ENCODE results near the gene NPAT.
"Not testable (repeated sequence)": the region's sequence is repeated elsewhere in the genome, so short reads cannot be mapped to it uniquely, and the experiment has no call there.

Gene NPAT

DNA sequence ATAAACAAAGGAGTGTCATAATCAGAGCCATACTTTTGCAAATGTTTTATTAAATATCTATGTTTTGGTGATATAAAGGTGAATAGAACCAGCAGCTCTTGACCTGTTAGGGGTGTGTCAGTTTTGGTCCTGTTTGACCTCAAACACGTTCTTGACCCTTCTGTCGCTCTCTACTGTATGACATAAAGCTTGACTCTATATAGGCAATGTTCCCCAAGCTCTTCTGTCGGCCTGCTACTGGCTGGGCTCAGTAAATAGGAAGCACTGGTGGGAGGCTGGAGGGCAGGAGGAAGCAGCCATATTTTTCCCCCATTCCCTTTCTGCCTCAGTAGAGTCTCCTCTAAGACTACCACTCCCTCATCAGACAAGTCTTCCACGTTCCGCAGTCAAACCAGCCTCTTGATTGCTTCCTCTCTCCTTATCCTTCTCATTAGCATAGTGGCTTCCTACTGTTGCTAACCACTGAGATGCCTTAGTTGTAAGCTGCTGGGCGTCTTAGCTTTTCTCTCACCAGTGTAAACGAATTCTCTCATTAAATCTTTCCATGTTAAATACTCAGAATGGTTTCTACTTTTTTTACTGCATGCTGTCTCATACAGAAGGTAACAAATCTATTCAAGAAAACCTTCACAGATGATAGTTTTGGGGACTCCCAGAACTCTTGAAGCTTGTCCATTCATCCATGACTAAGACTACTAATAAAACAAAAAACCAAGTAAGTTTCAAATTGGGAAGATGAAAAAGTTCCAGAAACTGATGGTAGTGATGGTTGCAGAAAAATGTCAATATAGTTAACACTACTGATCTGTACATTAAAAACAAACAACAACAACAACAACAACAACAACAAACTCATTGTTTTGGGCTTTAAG lies 3.3 kb downstream of the NPAT start:
- DNase-seq (ENCODE audit: low spot score) = no peak

GRCh38 chr11:108218455-108218854 lies 4.0 kb downstream of the NPAT start:
- no peak for DNase-seq (ENCODE audit: low spot score)

GRCh38 chr11:108216988-108217387 lies 5.5 kb downstream of the NPAT start:
- no peak for DNase-seq (ENCODE audit: low spot score)

DNA sequence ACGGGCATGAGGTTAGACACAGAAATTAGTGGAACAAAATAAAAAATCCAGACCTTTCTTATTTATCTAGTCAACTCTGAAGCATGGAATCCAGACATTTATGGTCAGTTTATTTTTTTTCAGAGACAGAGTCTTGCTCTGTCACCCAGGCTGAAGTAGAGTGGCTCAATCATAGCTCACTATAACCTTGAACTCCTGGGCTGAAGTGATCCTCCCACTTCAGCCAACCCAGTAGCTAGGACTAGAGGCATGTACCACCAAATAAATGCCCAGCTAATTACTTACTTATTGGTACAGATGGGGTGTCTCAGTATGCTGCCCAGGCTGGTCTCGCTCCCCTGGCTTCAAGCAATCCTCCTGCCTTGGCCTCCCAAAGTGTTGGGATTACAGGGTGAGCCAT lies 8.7 kb downstream of the NPAT start:
- DNase-seq (ENCODE audit: low spot score) = no peak

DNA sequence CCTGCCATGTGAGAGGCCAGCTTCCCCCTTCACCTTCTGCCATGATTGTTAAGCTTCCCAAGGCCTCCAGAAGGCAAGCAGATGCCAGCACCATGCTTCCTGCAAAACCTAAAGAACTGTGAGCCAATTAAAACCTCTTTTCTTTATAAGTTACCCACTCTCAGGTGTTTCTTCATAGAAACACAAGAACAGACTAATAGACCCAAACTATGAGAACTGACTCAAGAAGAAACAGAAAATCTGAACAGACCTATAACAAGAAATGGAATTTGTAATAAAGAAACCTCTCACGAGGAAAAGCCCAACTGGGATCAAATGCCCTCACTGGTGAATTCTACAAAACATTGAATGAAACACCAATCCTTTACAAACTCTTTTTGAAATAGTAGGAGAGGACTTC lies 12.0 kb downstream of the NPAT start:
- DNase-seq (ENCODE audit: low spot score) = no peak

GRCh38 chr11:108207683-108208060 lies 14.8 kb downstream of the NPAT start:
- no peak for DNase-seq (ENCODE audit: low spot score)

DNA sequence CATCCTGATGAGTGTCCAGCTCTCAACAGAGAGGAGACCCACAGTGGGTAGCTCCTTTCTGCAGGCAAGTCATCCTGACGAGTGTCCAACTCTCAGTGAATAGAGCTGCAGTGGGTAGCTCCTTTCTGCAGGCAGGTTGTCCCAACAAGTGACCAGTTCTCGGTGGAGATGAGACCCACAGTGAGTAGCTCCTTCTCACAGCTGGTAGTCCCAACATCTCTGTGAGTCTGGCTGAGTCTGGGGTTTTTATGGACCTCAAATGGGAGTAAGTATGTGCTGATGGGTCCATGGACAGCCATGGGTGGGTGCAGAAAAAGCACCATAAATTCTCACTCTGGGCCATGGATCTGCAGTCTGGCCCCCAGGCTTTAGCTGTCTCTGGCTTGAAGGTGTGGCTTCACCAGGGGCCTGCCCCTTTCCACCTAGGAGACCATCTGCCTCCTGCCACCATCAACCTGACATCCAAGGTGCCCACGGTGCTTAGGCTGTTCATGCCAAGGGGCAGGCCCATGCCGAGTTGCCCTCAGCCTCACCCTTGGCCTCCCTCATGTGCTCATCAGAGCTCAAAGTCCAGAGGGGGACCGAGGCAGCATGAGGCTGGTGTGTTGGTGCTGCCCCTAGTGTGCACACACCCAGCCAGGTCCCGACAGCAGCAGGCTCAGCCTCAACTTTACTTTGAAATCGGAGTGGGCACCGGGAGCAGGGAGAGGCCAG lies 15.3 kb downstream of the NPAT start:
- no peak for DNase-seq (ENCODE audit: low spot score)

GRCh38 chr11:108206171-108206570 lies 16.3 kb downstream of the NPAT start:
- no peak for DNase-seq (ENCODE audit: low spot score)

GRCh38 chr11:108204929-108205499 lies 17.4 kb downstream of the NPAT start:
- peak; percentile 60 for DNase-seq (ENCODE audit: low spot score)

- DNase-seq (ENCODE audit: low spot score) = no peak
Observed at GRCh38 chr11:108204376-108204775, 18.1 kb downstream of the NPAT start.

- no peak for DNase-seq (ENCODE audit: low spot score)
Observed at GRCh38 chr11:108203075-108203474, 19.4 kb downstream of the NPAT start.

DNA sequence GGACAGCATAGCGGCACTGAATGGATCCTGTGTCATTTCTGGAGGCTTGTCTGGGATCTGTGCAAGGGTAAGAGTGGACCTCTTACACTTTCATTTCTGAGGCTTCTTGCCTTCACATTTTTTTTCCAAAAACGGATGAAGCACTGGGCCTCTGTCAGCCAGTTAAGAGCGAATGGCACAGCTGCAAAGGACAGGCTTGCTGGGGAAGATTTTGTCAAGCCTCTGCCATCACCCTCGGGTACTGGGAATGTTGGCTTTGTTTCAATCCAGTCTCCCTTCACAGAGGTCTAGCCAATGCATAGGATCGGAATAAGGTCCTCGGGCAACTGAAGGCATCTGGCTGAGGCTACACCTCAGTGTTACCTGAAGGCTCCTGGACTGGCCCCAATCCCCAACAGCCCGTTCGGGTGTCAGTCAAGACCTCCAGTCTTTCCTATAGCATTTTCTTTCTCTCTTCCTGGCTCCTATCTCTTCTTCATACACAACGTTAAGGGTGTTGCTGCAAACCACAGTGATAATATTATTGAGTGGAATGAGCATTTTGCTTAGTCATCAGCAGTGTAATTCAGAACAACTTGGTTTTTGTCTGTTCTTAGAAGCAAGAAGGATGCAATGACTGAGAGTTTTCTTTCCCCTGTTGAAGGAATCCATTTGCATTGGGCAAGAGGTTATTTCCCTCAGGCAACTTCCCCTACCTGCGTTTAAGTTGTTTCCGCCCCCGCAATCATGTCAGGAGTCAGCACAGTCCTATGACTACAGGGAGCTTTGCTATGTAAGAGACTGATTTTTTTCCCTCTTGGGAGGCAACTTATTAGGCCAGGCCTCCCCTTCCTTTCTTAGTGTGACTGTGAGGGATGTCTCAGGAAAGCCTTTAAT lies 22.8 kb downstream of the NPAT start:
- DNase-seq (ENCODE audit: low spot score) = peak; percentile 70

DNA sequence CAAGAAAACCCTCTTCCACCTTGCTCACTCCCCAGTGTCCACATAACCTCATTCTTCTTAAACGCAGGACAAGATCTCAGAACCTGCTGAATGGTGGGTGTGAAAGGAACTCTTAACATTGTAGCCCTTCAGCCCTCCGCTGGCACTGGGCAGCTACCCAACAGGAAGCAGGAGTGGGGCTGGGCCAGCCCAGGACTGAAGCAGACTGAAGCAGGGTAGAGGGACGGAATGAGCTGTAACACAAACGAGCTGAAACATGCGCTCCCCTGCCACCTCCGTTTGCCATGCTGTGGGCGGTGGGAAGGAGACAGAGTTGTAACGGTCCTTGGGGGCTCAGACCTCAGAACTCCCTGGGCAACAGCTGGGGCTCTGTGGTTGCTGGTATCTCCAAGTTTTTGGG lies 23.6 kb downstream of the NPAT start:
- DNase-seq (ENCODE audit: low spot score) = no peak

DNA sequence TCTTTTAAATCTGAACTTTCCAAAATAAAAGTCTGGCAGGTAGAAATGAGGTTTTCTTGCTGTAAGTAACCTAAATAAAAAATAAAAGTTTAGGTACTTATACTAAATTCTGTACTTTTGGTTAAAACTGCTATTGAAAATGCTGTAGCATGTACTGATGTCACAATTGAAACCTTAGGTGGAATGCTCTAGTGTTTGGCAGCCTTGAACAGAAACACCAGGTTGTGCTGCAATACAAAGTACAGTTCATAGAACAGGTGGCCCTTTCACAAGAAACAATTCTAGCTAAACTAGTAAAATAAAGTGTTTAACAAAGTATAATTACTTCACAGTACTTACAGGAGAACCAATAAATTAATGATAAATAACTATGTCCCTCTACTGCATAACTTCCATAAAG lies 25.1 kb downstream of the NPAT start:
- DNase-seq (ENCODE audit: low spot score) = no peak

- DNase-seq (ENCODE audit: low spot score) = peak; percentile 60
Observed at GRCh38 chr11:108196901-108197300, 25.5 kb downstream of the NPAT start.

DNA sequence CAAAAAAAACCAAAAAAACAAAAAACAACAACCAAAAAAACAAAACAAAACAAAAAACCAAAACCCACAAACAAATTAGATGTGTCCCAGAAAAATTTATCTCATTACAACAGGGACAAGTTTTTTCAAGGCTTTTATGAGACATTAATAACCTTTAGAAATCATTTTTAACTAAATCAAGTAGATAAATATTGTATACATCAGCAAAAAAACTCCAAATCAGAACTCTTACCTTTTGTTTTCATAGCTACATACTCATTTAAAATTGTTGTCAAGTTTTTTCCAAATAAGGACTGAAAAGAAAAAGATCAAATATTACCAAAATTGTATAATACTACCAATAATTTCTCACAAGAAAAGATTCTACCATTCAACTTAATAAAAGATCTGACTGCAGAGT lies 28.7 kb downstream of the NPAT start:
- DNase-seq (ENCODE audit: low spot score) = no peak

- no peak for DNase-seq (ENCODE audit: low spot score)
Observed at GRCh38 chr11:108177570-108177969, 44.9 kb downstream of the NPAT start.

DNA sequence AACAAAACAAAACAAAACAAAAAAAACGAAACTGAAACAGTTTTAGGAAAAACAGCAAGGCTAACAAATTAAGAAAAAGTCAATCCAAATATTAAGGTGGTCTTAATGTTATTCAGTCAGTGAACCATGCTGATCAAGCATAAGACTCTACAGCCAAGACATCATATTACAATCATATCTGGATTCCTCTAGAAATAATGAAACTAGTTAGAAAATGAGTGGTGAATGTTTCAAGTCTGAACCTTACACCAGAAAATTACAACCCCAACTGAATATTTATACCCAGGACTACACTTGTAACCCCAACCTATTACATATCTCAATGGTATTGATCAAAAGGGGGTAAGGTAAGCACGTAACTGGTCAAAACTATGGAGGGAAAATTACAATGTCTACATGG lies 52.3 kb downstream of the NPAT start:
- peak; percentile 44 for DNase-seq (ENCODE audit: low spot score)

- DNase-seq (ENCODE audit: low spot score) = no peak
Observed at GRCh38 chr11:108167624-108168023, 54.8 kb downstream of the NPAT start.

DNA sequence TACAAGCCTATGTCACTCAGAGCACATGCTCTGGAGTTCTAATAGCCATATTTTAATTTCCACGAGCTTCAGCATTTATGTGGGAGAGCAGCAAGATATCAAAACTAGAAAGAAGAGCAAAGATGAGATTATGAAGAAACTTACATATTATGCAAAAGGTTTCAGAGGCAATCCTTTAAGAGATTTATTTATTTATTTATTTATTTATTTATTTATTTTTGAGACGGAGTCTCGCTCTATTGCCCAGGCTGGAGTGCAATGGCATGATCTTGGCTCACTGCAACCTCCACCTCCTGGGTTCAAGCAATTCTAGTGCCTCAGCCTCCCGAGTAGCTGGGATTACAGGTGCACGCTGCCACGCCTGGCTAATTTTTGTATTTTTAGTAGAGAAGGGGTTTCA lies 59.6 kb downstream of the NPAT start:
- not testable (repeated sequence) for DNase-seq (ENCODE audit: low spot score)

DNA sequence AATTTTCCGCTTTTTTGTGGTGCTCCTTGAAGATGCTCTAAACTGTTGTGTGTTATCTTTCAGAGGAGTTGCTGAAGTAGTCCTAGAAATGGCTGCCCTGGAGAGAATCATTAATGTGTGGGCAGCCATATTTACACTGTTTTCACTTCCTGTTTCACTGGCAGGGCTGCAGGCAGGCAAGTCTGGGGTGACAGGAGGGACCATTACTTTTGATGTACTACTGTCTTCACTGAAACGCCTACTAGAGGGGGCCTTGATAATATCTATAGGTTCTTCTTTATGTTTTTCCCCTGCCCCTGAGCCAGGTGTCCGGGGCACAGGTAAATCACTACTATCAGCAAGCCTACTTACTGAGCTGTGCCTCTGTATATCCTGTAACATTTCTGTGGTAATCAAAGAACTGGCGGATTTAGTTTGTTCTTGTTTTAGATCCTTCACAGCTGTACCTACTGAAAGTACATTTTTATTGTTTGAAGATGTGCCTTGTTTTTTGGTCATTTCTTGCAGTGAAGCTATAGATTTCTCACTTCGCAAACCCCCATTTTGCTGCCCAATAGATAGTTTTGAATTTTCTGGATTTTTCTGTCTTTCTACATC lies 61.4 kb downstream of the NPAT start:
- no peak for DNase-seq (ENCODE audit: low spot score)

DNA sequence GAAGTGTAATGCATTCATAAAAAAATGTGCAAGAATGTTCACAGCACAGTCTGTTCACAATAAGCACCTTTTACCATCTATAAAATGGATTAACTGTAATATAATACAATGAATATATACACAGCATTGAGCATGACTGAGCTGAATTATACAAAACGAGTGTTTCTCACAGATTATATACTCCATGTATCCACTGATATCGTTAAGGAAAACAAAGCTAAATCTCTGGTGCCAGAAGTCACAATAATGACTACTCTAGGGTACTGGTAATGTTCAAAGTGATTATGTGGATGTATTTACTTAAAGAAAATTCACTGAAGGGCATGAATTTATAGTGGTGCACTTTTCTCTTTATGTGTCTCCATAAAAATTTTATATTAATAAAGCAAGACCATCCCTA lies 67.8 kb downstream of the NPAT start:
- DNase-seq (ENCODE audit: low spot score) = no peak
